ENCODE results near the gene SFXN5.

DNA sequence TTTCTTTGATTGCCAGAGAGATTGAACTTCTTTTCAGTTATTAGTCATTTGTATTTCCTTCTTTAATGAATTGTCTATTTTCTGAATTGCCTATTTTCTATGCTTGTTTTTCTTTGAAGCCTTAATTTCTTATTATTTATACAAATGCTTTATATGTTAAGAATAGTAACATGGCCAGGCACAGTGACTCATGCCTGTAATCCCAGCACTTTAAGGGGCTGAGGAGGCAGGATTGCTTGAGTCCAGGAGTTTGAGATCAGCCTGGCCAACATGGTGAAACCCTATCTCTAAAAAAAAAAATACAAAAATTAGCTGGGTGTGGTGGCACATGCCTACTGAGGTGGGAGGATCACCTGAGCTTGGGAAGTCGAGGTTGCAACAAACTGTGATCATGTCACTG, 45.9 kb upstream of the SFXN5 start:
- TF ChIP-seq CTCF (conservative IDR thresholded peaks at IDR 0.05; ENCODE audit: low read depth, low read length), result no peak
- no peak for TF ChIP-seq CEBPB (IDR thresholded peaks at IDR 0.05; ENCODE audit: low read depth, low read length)
- TF ChIP-seq, protein P1, sequence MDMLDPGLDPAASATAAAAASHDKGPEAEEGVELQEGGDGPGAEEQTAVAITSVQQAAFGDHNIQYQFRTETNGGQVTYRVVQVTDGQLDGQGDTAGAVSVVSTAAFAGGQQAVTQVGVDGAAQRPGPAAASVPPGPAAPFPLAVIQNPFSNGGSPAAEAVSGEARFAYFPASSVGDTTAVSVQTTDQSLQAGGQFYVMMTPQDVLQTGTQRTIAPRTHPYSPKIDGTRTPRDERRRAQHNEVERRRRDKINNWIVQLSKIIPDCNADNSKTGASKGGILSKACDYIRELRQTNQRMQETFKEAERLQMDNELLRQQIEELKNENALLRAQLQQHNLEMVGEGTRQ (IDR thresholded peaks at IDR 0.05; ENCODE audit: low read depth, low read length), result no peak
- TF ChIP-seq POLR2A (IDR thresholded peaks at IDR 0.05; ENCODE audit: low read depth, low read length), result no peak
- peak; percentile 47; the same call in 1 of the 2 replicates for TF ChIP-seq FOS (IDR thresholded peaks at IDR 0.05; ENCODE audit: low read depth, low read length)
- TF ChIP-seq RFX5 (IDR thresholded peaks at IDR 0.05; ENCODE audit: low read depth, low read length), result no peak
- TF ChIP-seq RAD21 (IDR thresholded peaks at IDR 0.05; ENCODE audit: low read length), result no peak
- TF ChIP-seq MAFK (IDR thresholded peaks at IDR 0.05; ENCODE audit: low read depth, low read length), result no peak
- no peak for TF ChIP-seq MAZ (IDR thresholded peaks at IDR 0.05; ENCODE audit: borderline replicate concordance, low read depth, low read length)
- TF ChIP-seq MXI1 (IDR thresholded peaks at IDR 0.05; ENCODE audit: borderline replicate concordance, low read depth, low read length), result no peak

All from IMR-90 (cell line).